ENCODE results near the gene PPFIA3.

The PPFIA3 gene

DNA sequence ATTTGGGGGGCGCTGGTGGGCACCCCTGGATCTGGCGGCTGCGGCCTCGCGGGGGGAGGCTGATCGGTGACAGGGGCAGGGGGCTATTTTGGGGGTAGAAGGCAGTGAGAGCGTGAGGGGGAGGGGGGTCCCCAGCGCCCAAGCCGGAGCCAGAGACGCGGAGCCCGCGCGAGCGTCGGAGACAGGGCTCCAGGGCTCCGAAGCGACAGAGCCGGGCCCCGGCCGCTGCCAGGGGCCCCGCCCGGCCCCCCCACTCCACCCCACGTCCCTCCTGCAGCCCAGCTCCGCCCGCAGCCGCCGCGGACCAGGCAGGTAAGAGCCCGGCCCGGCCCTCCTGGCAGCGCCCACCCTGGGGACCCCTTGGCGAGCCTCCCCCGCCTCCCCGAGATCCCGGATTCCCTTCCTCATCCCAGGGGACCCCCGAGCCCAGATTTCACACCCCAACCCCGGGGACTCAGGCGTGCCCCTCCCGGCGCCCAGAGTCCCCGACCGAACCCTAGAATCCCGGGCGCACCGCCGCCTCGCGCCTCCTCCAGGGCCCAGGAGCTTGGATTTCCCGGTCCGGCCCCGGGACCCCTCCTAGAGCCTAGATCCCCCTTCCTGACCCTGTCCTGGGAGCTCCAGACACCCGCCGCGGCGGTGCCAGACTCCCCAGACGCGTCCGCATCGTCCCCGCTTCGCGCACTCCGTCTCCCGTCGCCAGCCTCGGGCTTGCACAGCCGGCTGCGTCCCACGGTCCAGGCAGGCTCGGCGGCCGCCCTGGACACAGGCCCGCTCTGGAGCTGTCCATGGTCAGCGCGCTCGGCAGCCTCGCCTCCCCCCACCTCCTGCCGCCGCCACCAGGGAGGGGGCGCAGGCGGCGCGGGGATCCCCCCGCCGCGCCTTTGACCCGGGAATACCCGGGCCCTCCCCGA is at the start of gene PPFIA3:
Gene PPFIA3, plus strand, starts transcription at position 134 of the 914 bp plus-strand sequence. CDS start 8,330 bp downstream, outside the sequence.
- DNase-seq (ENCODE audit: low spot score) = no peak

DNA sequence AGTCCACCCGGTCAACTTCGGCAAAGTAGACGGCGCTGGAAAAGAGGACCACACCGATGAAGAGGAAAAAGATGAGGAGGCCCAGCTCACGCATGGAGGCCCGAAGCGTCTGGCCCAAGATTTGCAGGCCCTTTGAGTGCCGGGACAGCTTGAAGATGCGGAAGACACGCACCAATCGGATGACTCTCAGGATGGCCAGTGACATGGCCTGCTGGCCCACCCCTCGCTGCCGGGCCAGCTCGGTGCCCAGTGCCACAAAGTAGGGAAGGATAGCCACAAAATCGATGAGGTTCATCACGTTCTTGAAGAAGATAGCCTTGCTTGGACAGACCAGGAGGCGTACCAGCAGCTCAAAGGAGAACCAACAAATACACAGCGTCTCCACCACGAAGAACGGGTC is 48.9 kb upstream of the PPFIA3 start:
- DNase-seq (ENCODE audit: low spot score) = no peak

DNA sequence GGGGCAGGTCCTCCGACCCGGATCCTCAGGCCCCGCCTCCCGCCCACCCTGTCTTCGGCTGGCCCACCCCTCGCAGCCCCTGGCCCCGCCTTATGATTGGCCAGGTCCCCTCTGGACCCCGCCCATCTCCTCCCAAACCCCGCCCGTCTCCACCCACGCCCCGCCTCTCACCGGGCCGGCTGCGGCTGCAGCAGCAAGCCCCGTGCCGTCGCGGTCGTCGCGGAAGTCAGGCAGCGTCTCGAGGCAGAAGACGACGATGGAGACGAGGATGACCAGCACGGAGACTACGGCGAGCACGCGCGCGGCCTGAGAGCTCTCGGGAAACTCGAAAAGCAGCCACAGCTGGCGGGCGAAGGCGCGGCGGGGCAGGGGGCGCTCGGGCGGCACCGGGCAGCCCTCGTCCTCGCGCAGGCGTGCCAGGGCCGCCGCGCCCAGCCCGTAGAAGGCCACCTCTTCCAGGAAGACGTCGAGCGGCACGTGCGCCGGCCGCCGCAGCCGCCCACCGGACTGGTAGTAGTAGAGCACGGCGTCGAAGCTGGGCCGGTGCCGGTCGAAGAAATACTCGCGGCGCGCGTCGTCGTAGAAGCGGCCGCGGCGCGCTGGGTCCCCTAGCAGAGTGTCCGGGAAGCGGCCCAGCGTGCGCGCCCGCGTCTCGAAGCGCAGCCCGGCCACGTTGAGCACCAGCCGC is 47.3 kb upstream of the PPFIA3 start:
- DNase-seq (ENCODE audit: low spot score) = no peak

DNA sequence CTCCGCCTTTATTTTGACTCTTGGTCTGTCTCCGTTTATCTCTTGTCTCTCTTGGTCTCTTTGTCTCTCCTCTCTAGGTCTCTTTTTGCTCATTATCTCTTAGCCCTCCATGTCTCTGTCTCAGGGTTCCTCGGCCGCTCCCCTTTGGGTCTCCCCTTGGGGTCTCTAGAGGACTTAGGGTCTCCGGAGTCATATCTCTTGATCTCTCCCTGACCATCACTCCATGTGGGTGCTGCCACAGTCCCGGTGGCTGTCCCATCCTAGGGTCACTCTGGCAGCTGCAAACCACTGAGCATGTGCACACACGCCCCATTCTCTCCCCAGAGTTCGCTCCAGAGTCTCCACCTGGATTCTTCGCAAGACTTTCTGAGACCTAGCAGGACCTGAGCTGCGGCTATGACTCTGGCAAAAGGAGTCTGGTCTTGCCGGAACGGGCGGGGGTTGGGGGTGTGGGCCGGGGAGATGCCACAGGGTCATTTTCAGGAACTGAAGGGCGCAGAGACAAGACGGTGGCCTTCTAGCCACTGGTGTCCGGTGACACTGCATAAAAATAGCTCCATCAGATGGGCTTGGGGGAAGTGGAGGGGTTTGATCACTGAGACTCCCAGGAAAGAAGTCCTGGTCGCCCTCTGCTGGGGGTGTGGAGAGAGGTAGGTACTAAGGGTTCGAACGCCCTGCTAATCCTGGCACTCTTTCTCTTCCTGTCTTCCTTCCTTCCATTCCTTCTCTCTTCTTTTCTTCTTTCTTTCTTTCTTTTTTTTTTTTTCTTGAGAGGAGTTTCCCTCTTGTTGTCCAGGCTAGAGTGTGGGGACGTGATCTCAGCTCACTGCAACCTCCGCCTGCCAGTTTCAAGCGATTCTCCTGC is 45.6 kb upstream of the PPFIA3 start:
- DNase-seq (ENCODE audit: low spot score) = no peak

DNA sequence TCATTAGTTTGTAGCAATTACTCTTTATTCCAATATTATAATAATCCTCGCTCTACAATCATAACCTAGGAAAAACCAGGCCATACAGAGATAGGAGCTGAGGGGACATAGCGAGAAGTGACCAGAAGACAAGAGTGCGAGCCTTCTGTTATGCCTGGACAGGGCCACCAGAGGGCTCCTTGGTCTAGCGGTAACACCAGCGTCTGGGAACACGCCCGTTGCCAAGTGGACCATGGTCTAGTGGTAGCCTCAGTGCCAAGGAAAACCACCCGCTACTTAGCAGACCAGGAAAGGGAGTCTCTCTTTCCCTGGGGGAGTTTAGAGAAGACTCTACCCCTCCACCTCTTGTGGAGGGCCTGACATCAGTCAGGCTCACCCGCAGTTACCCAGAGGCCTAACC is 44.5 kb upstream of the PPFIA3 start:
- peak; percentile 27 for DNase-seq (ENCODE audit: low spot score)

DNA sequence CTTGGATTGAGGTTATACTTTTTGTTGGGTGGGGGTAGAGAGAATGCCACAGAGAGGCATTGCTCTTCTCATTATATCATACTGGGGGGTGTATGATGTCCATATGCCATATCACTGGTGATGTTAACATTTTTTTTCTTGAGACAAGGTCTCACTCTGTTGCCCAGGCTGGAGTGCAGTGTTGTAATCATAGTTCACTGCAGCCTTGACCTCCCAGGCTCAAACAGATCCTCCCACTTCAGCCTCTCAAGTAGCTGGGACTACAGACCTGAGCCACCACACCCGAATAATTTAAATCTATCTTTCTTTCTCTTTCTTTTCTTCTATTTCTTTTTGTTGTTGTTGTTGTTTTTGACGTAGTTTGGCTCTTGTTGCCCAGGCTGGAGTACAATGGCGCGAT is 39.0 kb upstream of the PPFIA3 start:
- no peak for DNase-seq (ENCODE audit: low spot score)

DNA sequence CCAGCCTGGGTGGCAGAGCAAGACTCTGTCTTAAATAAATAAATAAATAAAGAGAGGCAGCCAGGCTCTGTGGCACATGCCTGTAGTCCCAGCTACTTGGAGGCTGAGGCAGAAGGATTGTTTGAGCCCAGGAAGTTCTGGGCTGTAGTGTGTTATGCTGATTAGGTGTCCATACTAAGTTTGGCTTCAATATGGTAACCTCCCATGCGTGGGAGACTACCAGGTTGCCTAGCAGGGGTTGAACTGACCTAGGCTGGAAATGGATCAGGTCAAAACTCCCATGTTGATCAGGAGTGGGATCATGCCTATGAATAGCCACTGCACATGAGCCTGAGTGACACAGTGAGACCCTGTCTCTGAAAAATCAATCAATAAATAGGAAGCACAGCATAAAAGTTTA is 38.1 kb upstream of the PPFIA3 start:
- no peak for DNase-seq (ENCODE audit: low spot score)

DNA sequence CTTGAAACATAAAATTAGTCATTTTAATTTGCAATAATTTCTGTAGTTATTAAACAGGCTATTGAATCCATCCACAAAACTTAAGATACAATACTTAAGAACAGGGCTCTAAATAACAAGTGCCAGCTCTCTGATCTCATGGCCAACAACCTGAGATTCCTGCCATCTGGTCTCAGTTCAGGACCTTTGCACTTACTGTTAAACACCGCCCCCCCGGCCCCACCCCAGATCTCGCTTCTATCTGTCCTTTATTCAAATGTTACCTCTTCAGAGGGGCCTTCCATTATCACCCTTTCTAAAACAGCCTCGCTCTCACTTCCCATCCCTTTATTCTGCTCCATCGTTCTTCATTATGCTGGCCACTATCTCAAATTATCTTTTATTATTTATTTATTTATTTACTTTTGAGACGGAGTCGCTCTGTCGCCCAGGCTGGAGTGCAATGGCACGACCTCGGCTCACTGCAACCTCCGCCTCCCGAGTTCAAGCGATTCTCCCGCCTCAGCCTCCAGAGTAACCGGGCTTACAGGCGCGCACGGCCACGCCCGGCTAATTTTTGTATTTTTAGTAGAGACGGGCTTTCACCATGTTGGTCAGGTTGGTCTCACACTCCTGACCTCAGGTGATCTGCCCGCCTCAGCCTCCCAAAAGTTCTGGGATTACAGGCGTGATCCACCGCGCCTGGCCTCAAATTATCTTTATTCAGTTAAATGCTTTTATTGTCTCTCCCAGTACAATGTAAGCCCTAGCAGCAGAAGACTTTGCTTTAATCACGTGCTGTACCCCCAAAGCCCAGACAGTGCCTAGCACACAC is 34.9 kb upstream of the PPFIA3 start:
- no peak for DNase-seq (ENCODE audit: low spot score)

DNA sequence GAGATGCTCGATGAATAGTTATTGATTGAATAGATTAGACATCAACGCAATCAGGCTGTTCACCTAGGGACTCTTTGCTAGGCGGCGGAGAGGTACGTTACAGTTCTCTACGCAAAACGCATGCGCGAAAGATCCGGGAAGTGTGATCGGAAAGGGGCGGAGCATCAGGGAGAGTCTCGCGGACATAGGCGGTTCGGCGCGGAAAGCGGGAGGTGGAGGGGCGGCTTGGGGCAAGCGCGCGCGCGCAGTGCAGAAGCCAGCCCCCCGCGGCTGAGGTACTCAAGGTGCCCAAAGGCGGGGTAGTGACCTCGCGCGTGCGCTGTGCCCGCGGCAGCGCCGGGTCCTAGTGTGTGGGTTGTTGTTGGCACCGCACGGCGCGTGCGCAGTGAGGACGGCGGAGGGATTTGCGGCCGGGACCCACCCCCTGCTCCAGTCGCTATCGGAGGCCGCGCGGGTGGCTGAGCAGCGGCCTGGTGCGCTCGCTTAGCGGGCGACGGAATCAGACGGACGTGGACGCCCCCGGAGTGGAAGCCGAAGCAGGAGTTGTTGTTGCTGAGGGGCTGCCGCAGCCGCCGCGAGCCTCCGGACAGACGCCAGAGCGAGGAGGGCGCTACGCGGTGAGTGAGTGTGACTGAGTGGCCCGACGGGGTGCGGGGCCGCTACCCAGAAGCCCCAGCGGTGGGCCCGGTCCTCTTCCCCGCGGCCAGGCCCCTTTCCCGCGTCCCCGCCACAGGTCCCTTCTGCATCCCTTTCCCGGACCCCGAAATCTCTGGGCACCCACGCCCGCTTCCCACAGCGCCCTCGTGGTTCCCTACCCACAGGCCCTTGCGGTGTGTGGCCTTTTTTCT is 34.1 kb upstream of the PPFIA3 start, which contains the start of gene SNRNP70:
Gene SNRNP70, plus strand, starts transcription at position 432 of the 848 bp plus-strand sequence. CDS start 964 bp downstream, outside the sequence.
- peak; percentile 98 for DNase-seq (ENCODE audit: low spot score)

DNA sequence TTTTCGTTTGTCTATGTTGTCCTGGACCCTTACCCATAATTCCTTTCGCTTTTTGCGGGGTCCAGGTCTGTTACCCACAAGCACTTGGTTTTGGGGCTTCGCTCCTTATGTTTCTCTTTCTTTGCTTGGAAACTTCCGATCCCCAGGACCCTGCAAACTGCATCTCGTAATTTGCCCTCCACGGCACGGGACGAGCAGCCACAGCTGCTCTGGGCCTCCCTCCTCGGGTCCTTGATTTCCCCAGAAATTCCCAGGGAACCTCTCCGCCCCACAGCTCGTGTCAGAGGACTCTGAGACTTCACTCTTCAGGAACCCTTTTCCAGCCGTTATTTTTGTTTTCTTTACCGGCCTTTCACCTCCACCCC is 33.5 kb upstream of the PPFIA3 start:
- DNase-seq (ENCODE audit: low spot score) = no peak

DNA sequence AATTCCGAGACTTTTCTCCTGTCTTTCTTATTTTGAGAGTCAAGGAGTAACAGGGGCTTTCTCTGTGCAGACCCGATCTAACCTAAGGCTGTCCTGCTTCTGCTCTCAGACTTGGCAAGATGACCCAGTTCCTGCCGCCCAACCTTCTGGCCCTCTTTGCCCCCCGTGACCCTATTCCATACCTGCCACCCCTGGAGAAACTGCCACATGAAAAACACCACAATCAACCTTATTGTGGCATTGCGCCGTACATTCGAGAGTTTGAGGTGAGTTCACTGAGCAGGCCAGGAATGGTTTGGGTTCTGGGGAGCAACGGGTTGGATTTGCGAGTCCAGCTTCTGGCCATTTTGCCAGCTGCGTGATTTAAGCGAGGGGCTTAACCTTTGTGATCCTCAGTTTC is 33.0 kb upstream of the PPFIA3 start:
- no peak for DNase-seq (ENCODE audit: low spot score)

DNA sequence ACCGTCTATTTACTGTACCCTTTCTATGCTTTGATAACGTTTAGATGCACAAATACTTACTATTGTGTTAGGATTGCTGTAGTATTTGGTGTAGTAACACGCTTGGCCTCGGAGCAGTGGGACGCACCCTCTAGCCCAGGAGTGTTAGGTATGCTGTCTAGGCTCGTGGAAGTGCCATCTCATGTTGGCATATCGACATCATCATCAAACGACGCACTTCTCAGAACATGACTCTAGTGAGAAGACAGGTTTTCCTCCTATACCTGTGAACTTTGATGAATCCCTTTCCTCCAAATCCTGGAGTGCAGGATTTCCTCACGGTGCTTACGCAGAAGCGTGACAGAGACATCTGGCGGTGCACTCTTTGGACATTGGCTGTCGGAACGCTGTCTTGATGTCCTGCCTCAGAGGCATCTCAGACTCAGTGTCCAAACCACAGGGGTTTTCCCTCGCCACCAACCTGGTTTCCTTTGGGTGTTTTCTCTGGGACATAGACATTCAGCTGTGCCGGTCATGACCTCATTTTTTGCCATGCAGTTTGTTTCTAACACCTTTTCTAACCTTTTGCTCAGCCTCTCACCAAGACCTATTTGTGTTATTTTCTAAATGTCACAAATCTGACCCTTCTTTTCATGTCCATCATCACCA is 27.8 kb upstream of the PPFIA3 start:
- no peak for DNase-seq (ENCODE audit: low spot score)

DNA sequence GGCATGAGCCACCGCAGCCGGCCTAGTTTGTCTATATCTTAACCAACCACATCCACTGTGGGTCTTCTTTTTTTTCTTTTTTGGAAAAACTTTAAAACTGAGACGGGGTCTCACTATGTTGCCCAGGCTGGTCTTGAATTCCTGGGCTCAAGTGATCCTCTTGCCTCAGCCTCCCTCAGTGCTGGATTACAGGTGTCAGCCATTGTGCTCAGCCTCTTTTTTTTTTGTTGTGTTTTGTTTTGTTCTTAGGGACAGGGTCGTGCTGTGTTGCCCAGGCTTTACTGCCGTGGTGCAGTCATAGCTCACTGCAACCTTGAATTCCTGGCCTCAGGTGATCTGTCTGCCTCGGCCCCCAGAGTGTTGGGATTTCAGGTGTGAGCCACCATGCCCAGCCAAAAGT is 26.7 kb upstream of the PPFIA3 start:
- no peak for DNase-seq (ENCODE audit: low spot score)

DNA sequence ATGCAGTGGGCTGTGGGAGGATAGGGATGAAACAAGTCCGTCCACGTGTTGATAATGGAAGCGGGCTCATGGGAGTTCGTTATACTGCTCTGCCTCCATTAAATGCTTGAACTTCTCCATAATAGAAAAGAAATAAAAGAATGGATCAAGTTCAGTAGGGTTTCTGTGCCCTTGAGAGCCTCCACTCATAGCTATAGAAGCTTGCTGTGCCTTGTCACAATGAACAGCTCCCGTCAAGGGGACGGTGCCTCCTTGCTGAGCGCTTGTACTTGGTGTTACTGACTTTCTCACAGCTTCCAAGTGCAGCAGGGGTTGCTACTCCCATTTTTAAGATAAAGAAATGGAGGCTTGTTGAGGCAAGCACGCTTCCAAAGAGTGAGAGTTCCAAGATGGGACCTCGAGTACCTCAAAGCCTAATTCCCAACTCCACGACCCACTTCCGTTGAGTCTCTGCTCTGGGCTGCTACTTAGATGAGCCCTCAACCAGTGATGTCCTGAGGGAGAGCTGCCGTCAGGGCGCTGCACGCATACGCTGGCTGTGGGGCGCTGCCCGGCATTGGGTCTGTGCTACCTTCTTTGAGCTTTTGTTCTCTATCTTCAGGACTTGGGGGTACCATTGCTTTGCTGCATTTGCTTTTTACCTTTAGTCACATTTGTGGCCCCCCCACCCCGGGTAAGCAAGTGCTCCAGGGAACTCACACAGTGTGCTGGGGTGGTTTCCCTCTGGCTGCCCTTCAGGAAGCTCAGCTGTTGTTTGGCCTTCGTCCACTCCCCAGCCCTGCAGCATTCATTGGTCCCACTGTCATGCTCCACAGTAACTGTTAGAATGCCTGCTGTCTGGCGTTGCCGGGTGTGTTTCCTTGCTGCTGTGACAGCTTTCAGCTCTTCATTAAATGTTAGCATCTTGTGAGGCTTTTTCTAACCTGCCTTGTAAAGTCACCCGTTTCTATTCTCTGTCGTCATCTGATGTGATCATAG is 24.6 kb upstream of the PPFIA3 start:
- no peak for DNase-seq (ENCODE audit: low spot score)

DNA sequence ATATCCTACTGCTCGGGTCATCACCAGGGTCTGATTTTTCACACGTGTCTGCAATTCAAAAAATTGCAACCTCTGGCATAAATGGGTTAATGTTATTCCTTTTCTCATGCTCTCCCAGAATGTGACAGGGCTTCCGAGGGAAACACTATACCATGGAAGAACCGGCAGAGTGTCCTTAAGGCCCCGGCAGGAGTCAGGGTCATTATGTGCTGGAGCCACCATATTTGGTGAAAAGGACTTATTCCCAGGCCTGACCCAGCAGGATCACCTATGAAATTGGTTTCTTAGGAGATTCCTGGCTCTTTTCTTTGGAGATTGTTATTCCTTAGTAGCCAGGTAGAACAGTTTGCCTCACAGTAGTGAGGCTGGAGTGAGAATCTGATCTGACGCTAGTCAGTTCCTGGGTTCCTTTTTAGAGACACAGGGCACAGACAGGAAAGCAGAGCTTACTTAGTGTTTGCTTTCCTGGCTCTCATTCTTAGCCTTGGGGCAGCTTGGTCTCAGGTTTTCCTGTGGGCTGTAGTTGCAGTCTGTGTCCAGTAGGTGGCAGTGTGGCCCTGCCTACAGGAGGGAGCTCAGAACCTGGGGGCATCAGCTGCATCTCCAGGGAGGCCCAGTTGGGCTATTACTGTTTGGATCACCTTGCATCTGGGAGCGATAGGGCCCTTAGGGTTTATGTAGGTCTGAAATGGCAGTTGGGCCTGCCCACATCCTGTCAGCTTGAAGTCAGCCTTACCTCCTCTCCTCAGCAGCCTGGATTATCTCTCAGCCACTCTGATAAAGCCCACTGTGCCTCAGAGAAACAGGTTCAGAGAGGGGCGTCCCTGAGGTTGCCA is 21.7 kb upstream of the PPFIA3 start:
- peak; percentile 87 for DNase-seq (ENCODE audit: low spot score)

DNA sequence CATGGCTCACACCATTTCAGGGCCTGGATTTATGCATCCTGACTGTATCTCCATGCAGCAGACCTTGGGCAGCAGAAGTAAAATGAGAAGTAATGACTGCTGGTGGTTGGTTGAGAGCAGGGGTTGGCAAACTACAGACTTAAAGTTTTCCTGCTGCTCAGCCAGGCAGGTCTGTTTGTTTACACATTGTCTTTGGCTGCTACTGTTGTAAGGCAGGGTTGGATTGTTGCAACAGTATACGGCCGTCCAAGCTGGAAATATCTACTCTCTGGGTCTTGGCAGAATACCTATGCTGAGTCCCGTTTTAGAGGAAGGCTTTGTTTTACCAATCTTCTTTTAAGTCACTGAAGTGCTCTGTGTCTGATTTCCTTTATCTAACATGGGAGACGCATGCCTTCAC is 20.5 kb upstream of the PPFIA3 start:
- DNase-seq (ENCODE audit: low spot score) = no peak

DNA sequence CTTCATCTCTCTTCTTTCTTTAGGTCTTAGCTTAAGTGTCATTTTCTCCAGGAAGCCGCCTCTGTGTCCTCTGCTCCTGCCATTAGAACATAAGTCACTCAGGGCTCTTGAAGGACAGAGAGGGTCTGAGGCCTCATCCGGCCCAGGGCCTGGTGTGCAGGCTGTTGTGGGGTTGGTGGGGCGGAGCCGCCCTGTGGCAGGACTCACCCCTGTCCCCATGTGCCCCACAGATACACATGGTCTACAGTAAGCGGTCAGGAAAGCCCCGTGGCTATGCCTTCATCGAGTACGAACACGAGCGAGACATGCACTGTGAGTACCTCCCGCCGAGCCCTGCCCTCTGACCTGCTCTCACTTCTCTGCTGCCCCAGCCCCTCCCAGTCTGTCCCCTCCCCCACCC is 18.2 kb upstream of the PPFIA3 start:
- DNase-seq (ENCODE audit: low spot score) = no peak

DNA sequence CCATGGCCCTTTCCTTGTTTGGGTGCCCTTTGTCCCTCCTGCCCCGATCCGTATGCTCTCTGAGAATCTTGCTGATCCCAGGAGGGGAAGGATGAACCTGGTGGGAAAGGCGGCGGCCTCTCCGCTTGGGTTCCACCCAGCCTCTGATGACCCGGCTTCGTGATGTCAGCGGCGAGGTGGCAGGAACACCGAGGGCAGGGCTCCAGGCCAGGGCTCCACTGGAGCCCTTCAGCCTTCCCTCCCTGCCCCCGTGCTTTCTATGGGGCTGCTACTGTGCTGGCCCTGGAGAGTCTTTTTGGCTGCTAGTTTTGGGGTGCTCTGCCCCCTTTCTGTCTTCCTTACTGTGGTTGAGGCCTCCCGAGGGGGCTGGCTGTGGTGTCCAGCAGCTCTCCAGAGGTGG is 17.0 kb upstream of the PPFIA3 start:
- no peak for DNase-seq (ENCODE audit: low spot score)

Measured in hematopoietic multipotent progenitor cell treated with erythropoietin and hydrocortisone succinate and interleukin-3 and kit ligand, for 17 days (in vitro differentiated cells).